ENCODE measurements around the gene PKHD1.

The PKHD1 gene

GRCh38 chr6:51777618-51778017, 309.8 kb downstream of the PKHD1 start:
- no peak for TF ChIP-seq CTCF (IDR thresholded peaks at IDR 0.05; ENCODE audit: low read depth, low read length)
- no peak for DNase-seq (ENCODE audit: extremely low read depth, low read depth)

GRCh38 chr6:51775942-51776860, 311.2 kb downstream of the PKHD1 start:
- DNase-seq (ENCODE audit: extremely low read depth, low read depth): no peak
- TF ChIP-seq CTCF (IDR thresholded peaks at IDR 0.05; ENCODE audit: low read depth, low read length): no peak

- DNase-seq (ENCODE audit: extremely low read depth, low read depth): no peak
These were observed 319.3 kb downstream of the PKHD1 start for GRCh38 chr6:51768087-51768486.

GRCh38 chr6:51765230-51765629, 322.2 kb downstream of the PKHD1 start:
- DNase-seq (ENCODE audit: extremely low read depth, low read depth): no peak
- TF ChIP-seq CTCF (IDR thresholded peaks at IDR 0.05; ENCODE audit: low read depth, low read length): no peak

More at GRCh38 chr6:51768087-51768486, 319.3 kb downstream of the PKHD1 start:
- TF ChIP-seq CTCF (IDR thresholded peaks at IDR 0.05; ENCODE audit: low read depth, low read length): no peak

GRCh38 chr6:51753635-51754034, 333.8 kb downstream of the PKHD1 start:
- no peak; the same call in 1 of the 2 replicates for TF ChIP-seq CTCF (IDR thresholded peaks at IDR 0.05; ENCODE audit: low read depth, low read length)
- no peak for DNase-seq (ENCODE audit: extremely low read depth, low read depth)

GRCh38 chr6:51743999-51744398, 343.4 kb downstream of the PKHD1 start:
- no peak for DNase-seq (ENCODE audit: extremely low read depth, low read depth)
- no peak for TF ChIP-seq CTCF (IDR thresholded peaks at IDR 0.05; ENCODE audit: low read depth, low read length)

- no peak for DNase-seq (ENCODE audit: extremely low read depth, low read depth)
- TF ChIP-seq CTCF (IDR thresholded peaks at IDR 0.05; ENCODE audit: low read depth, low read length): no peak
These were observed 346.8 kb downstream of the PKHD1 start for GRCh38 chr6:51740658-51741057.

Measured in AG09319 (cell line).